HG03039 (cell line): Measurements from ENCODE around the gene C1orf159.
"Not testable (repeated sequence)": the region's sequence is repeated elsewhere in the genome, so short reads cannot be mapped to it uniquely, and the experiment has no call there.

Experiments used
- ATAC-seq: cut with Tn5 transposase; IDR thresholded peaks from one replicate; pipeline ENCODE4 v1.9.1; 2021; ENCODE audit warnings: mild to moderate bottlenecking, moderate library complexity; ENCODE audit not compliant: unreplicated experiment

C1orf159 gene

GRCh38 chr1:1118876-1119220, 3.0 kb upstream of the C1orf159 start:
- ATAC-seq = no peak

GRCh38 chr1:1118011-1118875, 2.4 kb upstream of the C1orf159 start:
- no peak for ATAC-seq

GRCh38 chr1:1117469-1117831, 1.6 kb upstream of the C1orf159 start:
- ATAC-seq = no peak

- no peak for ATAC-seq
These were observed 996 bp upstream of the C1orf159 start for GRCh38 chr1:1116701-1117468.

- no peak for ATAC-seq
These were observed 628 bp downstream of the C1orf159 start for GRCh38 chr1:1115136-1115785.

GRCh38 chr1:1114431-1114830, 1.5 kb downstream of the C1orf159 start:
- no peak for ATAC-seq

GRCh38 chr1:1112237-1112985, 3.5 kb downstream of the C1orf159 start:
- ATAC-seq = no peak

GRCh38 chr1:1111516-1112236, 4.2 kb downstream of the C1orf159 start:
- ATAC-seq = no peak

GRCh38 chr1:1110561-1110971, 5.3 kb downstream of the C1orf159 start:
- ATAC-seq = no peak

GRCh38 chr1:1109743-1110142, 6.1 kb downstream of the C1orf159 start:
- no peak for ATAC-seq

GRCh38 chr1:1106510-1107221, 9.2 kb downstream of the C1orf159 start:
- ATAC-seq = no peak

- ATAC-seq = not testable (repeated sequence)
These were observed 11.7 kb downstream of the C1orf159 start for GRCh38 chr1:1104152-1104551.

- no peak for ATAC-seq
These were observed 14.4 kb downstream of the C1orf159 start for GRCh38 chr1:1101503-1101902.

- no peak for ATAC-seq
These were observed 15.6 kb downstream of the C1orf159 start for GRCh38 chr1:1100296-1100695.

- no peak for ATAC-seq
These were observed 16.2 kb downstream of the C1orf159 start for GRCh38 chr1:1099506-1100183.

- ATAC-seq = no peak
These were observed 17.0 kb downstream of the C1orf159 start for GRCh38 chr1:1098681-1099421.

- not testable (repeated sequence) for ATAC-seq
These were observed 19.8 kb downstream of the C1orf159 start for GRCh38 chr1:1096136-1096535.

- no peak for ATAC-seq
These were observed 20.9 kb downstream of the C1orf159 start for GRCh38 chr1:1094981-1095380.

GRCh38 chr1:1093610-1093943, 22.3 kb downstream of the C1orf159 start:
- no peak for ATAC-seq
